NCI-H2081 (cell line): ENCODE data around the gene CLIC4.
"Not testable (repeated sequence)": the region's sequence is repeated elsewhere in the genome, so short reads cannot be mapped to it uniquely, and the experiment has no call there.

Experiments
- DNase-seq, 2 experiments: peaks; one replicate each; lab custom pipeline; 2025; lab: John Stamatoyannopoulos, UW

The CLIC4 gene

DNA sequence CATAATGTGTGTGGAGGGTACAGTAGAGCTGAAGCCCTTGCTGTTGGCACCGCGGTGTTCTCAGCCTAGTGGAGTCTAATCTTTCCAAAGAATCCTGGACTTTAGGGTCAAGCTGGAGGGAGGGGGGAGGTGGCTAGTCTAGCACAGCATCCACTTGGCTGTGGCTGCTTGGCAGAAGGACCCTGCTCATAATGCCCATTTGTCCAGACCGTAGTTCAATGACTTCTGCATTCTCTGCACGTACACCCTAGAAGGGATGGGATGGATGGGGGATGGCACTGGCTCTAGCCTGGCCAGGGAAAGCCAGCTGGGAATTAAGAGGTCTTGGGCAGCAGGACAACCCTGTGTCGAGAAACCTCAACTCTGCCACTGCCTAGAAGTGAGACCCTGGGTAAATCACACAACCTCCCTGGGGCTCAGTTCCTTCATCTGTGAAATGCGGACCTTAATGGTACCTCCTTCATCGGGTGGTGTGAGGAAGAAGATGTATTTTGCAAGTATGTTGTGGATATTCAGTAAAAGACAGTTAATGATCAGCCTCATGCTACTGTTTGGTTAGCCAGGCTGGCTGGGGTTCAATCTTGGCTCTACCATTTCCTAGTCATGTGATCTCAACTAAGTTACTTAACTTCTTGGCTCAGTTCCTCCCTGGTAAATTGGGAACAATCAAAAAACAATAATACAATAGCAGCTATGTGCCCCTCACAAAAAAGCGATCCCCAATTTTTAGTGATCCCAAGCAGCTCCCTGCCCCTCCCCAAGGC, 27.2 kb upstream of the CLIC4 start:
- DNase-seq: no peak

DNA sequence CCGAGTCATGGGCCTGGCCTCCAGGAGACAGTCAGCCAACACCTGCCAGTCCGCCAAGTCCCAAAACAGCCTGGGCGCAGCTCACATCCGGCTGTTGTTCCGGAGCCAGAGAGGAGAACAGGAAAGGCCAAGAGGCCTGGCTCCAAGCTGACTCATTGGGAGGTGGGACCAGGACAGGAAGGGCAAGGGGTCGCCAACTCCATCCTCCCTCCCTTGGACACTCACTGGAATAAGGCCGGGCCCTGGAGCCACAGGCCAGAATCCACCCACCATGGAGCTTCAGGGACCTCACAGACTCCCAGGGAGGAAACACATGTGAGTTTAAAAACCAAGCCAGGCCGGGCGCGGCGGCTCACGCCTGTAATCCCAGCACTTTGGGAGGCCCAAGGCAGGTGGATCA, 25.1 kb upstream of the CLIC4 start:
- DNase-seq: no peak

DNA sequence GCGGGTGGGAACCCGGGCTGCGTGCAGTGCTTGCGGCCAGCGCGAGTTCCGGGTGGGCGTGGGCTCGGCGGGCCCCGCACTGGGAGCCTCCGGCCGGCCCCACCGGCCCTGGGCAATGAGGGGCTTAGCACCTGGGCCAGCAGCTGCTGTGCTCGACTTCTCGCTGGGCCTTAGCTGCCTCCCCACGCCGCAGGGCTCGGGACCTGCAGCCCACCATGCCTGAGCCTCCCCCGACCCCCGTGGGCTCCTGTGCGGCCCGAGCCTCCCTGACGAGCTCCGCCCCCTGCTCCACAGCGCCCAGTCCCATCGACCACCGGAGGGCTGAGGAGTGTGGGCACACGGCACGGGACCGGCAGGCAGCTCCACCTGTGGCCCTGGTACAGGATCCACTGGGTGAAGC, 23.7 kb upstream of the CLIC4 start:
- no peak for DNase-seq

DNA sequence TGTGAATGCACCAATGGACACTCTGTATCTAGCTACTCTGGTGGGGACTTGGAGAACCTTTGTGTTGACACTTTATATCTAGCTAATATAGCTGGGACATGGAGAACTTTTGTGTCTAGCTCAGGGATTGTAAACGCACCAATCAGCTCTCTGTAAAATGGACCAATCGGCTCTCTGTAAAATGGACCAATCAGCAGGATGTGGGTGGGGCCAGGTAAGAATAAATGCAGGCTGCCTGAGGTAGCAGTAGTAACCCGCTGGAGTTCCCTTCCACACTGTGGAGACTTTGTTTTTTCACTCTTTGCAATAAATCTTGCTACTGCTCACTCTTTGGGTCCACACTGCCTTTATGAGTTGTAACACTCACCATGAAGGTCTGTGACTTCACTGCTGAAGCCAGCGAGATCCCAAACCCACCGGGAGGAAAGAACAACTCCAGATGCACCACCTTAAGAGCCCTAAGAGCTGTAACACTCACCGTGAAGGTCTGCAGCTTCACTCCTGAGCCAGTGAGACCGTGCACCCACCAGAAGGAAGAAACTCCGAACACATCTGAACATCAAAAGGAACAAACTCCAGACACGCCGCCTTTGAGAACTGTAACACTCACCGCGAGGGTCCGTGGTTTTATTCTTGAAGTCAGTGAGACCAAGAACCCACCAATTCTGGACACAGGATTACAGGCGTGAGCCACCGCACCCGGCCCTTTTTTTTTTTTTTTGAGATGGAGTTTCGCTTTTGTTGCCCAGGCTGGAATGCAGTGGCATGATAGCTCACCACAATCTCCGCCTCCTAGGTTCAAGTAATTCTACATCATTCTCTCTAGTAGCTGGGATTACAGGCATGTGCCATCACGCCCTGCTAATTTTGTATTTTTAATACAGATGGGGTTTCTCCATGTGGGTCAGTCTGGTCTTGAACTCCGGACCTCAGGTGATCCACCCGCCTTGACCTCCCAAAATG, 22.9 kb upstream of the CLIC4 start:
- DNase-seq: not testable (repeated sequence)

DNA sequence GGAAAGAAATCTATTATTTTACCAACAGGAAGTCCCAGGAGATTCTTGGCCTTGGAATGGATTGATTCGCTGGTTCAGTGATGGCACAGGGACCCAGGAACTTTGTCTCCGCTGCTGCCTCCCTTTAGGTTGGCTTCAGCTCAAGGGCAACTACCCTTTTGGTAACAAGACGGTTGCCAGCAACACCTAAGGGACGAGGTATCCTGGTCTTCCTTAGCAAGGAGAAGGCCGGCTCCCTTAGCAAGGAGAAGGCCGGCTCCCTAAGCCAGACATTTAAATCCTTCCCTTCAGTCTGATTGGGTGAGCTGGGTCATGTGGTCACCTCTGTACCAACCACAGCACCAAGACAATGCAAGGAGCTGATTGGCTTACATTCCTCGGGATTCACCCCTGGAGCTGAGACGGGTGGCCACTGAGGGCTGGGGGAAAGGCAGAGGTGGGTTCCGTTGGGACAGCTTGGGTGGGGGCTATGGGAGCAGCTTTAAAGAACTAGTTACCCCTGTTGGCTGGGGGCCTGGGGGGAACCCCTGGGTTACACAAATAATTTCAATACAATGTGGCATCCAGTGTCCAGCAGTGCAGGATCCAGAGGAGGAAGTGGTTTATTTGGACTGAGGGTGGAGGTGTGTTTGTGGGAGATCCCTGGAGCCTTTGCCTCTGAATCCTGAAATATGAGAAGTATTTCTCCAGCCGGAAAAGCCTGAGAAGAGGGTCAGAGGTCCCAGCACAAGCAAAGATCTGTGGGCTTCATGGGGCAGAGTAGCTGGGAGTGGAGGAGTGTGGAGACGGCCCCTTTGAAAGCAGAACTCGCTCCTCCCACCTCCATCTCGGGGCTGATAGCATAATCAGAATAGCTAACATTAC, 20.7 kb upstream of the CLIC4 start:
- peak in 1 of 2 experiments; percentile 32 for DNase-seq

DNA sequence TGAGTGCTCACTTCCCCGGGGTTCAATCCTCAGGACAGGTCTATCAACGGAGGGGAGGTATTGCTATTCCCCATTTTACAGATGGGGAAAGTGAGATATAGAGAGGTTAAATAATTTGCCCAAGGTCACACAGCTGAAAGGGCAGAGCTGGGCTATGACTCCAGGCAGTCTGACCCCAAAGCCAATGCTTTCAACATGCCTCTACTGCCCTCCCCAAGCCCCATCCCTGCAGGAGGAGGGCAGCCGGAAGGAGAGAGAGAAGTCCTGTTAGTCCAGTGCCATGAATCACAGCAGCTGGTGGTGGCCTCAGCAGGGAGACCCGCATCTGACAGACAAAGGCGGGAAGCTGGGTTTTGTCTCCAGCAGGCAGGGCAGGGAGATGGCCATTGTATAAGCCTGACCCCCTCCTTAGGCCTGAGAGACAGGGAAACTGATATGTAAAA, 20.0 kb upstream of the CLIC4 start:
- no peak for DNase-seq

DNA sequence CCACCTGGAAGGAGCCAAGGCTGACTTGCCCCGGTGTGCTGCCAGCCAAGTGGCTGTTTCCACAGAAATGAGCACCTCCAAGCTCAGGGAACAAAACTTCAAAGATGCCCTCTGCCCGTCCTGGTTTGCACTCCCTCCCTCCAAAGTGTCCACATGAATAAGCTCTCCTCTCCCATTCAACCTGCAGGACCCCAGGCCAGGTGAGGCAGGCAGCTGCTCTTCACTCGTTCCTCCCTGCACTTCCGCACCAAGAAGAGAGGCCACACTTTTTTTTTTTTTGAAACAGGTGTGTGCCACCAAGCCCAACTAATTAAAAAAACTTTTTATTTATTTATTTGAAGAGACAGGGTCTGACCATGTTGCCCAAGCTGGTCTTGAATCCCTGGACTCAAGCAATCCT, 18.5 kb upstream of the CLIC4 start:
- no peak for DNase-seq

DNA sequence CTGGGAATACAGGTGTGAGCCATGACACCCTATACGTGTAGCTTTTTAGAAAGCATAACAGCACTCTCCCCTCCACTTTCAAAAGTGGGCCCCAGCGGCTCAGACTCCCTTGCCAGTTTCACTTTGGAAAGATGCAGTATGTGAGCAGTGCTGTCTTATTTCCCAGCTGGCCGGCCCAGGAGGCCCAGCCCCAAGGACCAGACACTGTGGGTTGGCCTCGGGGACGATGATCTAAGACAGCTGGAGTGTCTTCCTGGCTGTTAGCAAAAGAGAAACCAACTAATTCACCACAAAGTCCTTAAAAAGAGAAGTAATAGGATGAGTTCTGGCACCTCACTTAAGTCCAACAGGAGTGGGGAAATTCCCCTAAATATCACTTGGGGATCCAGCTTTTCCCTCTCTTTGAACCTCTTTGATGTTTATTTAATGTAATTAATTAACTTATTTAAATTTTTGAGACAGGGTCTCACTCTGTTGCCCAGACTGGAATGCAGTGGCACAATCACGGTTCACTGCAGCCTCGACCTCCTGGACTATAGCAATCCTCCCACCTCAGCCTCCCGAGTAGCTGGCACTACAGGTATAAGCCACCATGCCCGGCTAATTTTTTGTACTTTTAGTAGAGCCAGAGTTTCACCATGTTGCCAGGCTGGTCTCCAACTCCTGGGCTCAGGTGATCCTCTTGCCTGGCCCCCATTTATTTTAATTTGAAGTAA, 17.6 kb upstream of the CLIC4 start:
- no peak for DNase-seq

DNA sequence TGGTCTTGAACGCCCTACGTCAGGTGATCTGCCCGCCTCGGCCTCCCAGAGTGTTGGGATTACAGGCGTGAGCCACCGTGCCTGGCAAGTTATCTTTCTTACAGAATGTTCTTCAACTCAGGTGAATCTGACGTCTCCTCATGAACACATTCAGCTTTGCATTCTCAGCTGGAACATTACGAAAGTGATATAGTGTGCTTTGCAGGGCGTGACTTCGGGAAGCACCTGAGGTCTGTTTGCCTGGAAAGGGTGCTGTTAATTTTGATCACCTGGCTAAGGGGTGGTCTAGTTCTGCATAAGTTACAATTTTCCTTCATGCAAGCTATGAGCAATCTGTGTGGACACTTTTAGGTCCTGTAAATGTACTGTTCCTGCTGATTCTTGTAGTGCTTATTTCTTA, 16.3 kb upstream of the CLIC4 start:
- DNase-seq: no peak

DNA sequence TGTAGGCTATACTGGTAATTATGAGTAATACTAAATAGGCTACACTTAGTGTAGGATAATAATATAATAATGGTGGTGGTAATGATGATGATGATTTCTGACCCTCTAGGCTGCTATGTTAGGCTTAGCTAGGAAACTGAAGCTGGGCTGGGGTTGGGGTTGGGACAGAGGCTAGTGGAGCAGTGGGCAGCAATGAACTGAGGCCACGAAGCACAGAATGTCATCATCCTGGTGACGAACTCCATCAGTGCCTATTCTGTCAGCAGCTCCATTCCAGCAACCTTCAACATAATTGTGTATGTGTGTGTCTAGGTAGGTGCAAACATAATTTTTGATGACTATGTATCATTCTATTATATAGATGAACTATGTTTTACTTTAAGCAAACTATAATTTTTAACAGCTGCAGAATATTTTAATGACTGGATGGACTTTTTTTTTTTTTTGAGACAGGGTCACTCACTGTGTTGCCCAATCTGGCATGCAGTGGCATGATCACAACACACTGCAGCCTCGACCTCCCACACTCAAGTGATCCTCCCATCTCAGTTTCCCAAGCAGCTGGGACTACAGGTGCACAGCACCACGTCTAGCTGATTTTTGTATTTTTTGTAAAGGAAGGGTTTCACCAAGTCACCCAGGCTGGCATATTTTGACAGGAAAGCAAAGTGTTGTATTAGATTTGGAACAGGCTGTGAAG, 12.9 kb upstream of the CLIC4 start:
- DNase-seq: no peak

DNA sequence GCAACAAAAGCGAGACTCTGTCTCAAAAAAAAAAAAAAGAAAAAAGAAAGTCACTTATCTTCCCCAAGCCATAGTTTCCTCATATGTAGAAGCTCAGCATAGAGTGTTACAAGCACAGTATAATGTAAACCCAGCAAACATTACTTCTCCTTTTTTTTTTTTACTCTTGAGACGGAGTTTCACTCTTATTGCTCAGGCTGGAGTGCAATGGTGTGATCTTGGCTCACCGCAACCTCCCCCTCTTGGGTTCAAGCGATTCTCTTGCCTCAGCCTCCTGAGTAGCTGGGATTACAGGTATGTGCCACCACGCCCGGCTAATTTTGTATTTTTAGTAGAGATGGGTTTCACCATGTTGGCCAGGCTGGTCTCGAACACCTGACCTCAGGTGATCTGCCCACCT, 11.9 kb upstream of the CLIC4 start:
- not testable (repeated sequence) for DNase-seq

DNA sequence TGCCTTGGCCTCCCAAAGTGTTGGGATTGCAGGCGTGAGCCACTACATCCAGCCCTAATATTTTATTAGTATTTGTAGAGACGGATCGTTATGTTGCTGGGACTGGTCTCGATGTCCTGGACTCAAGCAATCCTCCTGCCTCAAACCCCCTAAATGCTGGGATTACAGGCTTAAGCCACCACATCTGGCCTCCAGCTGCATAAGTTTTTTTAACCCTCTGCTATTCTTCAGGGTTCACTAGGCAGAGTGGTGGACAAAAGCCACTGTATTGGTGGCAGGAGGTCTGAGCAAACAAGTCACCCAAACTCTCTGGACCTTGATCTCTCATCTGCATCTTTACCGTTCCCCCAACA, 10.1 kb upstream of the CLIC4 start:
- no peak for DNase-seq

DNA sequence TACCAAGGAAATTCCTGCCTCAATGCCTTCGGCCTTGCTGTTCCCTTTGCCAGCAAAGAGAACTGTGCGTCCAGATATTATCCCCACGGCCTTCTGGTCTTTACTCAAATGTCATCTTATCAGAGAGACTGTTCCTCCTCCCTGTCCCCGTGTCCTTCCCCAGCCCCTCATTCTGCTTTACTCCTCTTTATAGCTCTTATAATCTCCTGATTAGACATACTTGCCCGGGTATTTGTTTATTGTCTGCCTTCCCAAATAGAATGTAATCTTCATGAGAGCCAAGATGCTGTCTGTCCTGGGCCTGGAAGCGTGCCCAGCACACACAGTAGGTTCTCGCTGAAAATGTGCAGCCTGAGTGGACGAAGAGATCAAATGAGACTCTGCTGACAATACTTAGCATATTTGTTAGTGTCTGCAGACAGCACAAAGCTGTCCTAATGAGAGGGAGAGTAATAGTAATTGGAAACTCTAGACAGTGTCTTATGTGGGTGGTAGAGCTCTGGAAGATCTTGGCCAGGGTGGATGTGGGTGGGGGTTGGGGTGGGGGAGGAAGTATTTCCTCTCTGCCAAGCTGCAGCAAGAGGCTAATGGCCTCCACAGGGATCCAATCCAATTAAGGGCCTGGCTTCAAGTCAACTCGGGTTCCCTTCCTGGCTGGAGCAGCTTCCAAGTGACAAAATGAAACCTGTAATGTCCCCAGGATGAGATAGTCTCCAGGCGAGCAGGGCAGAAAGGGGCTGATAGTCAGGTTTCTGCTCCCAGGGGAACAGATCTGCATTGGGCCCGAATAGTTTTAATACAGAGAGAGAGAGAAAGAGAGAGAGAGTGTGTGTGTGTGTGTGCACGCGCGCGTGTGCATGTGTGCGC, 9.5 kb upstream of the CLIC4 start:
- peak; percentile 88 to 95 for DNase-seq

DNA sequence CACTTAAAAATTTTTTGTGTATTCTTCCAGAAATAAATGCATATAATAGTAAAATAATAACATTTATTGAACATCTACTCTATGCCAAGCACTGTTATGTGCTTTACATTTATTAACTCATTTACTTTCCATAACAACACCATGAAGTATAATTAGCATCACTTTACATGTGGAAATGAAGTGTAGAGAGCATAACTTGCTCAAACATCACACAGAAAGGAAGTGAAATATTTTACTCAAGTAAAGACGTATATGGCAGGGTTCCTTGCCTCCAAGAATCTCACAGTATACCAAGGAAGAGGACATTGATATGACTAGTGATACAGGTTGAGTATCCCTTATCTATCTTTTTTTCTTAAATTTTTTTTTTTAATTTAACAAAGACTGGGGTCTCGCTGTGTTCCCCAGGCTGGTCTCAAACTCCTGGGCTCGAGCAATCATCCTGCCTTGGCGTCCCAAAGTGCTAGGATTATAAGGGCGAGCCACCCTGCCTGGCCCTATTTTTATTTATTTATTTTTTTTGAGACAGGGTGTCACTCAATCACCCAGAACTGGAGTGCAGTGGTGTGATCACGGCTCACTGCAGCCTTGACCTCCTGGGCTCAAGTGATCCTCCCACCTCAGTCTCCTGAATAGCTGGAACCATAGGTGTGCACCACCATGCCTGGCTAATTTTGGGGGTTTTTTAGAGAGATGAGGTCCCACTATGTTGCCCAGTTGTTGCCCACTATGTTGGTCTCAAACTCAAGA, 7.7 kb upstream of the CLIC4 start:
- no peak for DNase-seq

DNA sequence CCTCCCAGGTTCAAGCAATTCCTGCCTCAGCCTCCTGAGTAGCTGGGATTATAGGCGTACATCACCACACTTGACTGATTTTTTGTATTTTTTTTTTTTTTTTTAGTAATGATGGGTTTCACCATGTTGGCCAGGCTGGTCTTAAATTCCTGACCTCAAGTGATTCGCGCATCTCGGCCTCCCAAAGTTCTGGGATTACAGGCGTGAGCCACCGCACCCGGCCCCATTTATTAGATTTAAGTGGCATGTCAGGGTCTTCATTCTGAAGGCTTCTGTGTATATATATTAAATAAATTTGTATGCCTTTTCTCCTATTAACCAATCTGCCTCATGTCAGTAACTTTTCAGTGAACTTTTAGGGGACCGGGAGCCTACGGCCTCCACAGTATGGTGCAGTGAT, 6.0 kb upstream of the CLIC4 start:
- DNase-seq: no peak

DNA sequence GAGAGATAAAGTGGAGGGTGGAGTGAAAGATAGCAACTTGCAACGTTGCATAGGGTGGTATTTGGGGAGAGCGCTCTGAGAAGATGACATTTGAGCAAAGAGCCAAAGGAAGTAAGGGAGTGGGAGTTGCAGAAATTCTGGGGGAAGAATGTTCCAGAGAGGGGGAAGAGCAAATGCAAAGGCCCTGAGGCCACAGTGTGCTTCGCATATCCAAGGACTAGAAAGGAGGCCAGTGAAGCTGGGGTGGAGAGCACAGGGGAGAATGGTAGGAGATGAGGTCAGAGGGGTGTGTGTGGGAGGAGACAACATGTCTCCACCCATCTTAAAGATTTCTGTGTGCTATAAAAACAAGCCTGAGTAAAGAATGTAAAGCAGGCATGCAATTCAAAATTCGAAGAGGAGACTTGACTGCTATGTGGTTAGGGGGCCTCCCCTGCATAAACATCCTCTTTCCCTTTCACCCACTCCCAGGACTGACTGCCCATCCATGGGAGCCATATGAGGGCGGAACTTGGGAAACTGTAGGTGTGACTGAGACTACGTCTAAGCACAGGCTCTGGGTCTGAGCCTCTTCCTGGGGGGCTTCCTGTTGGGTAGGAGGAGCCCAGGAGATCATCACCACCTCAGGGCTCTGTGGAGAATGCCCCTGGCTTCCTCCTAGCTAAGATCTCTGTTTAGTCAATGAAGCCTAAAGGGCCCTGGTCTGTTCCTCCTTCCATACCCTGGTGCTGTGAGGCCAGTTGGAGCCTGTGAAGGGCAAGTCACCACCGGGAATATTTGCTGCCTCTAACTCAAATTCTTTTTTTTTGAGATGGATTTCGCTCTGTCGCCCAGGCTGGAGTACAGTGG, 2.9 kb upstream of the CLIC4 start:
- DNase-seq: no peak

DNA sequence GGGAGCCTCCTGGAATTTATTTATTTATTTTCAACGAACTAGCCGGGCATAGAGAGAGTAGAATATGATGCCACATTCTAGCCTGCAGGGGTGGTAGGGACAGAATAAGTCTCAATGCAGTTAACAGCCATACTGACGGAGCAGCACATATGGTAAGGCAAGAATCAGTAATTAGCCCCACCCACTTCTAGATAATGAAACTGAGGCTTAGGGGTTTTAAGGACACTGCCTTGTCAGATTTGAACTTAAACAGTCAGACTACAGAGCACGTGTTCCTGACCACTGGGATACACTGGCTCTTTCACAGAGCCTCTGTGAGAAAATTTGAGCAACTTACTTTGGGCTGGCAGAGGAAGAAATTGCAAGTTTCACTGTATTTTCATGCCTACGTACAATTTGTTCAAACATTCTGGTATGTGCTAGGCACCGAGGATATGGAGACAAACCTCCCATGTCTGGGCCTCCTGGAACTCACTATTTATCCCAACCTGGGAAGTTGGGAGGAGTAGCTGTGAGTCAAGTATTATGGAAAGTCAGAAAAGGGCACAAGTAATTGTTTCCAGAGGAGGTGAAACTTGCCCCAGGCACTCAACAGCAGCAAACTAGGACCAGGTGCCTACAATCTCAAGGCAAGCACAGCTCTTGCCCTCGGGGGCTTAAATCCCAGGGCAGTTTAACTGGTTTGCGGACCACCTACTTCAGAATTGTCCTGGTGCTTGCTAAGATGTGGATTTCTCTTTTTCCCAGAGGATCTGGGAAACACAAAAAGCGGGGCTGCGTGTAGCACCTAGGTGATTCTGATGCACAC, 1.6 kb upstream of the CLIC4 start:
- no peak for DNase-seq
